Left ventricle myocardium inferior (tissue), 1 donor: Measurements from ENCODE around the gene PRAMEF13. TPM values are rescaled to one million over a fixed set of nuclear protein-coding genes. Genes with fewer than 3 reads are reported as not detected.

Experiments used
- total RNA-seq: library from RNA; stranded (reverse); fragmentation: NEBNext Ultra II Directional; extraction: Animal tissue kit (Norgen Biotek cat#: 25700); gene quantifications from one replicate; pipeline ENCODE4 v1.2.1, GENCODE V29; 2021
- donor health status: DM: no; HTN: yes; CAD: no; lungs with severe emphysema.

The PRAMEF13 gene
- total RNA-seq, 1 donor from 2014 or later: not detected

Other genes with a start within 250 kb of the PRAMEF13 start
- not detected for gene PRAMEF27, start 144.8 kb downstream of the PRAMEF13 start, total RNA-seq
- gene HNRNPCL3, start 140.6 kb downstream of the PRAMEF13 start, total RNA-seq: not detected
- gene PRAMEF25, start 130.6 kb downstream of the PRAMEF13 start, total RNA-seq: not detected
- gene HNRNPCL2, start 84.6 kb downstream of the PRAMEF13 start, total RNA-seq: not detected
- not detected for gene PRAMEF26, start 45.4 kb downstream of the PRAMEF13 start, total RNA-seq
- gene HNRNPCL4, start 35.8 kb downstream of the PRAMEF13 start, total RNA-seq: not detected
- not detected for gene PRAMEF9, start 29.6 kb downstream of the PRAMEF13 start, total RNA-seq
- not detected for gene PRAMEF18, start 24.7 kb upstream of the PRAMEF13 start, total RNA-seq
- gene PRAMEF5, start 52.8 kb upstream of the PRAMEF13 start, total RNA-seq: not detected
- not detected for gene PRAMEF8, start 83.7 kb upstream of the PRAMEF13 start, total RNA-seq
- gene PRAMEF33, start 102.1 kb upstream of the PRAMEF13 start, total RNA-seq: not detected
- not detected for gene PRAMEF15, start 114.2 kb upstream of the PRAMEF13 start, total RNA-seq
- gene PRAMEF14, start 145.7 kb upstream of the PRAMEF13 start, total RNA-seq: not detected
- not detected for gene PRAMEF19, start 170.5 kb upstream of the PRAMEF13 start, total RNA-seq
- not detected for gene PRAMEF17, start 188.2 kb upstream of the PRAMEF13 start, total RNA-seq
- not detected for gene PRAMEF20, start 209.0 kb upstream of the PRAMEF13 start, total RNA-seq